HEK293 (cell line): ENCODE results near the gene SPRR2D.

ENCODE experiments used
- CTCF ChIP-seq: fragments of 450-650 bp; formaldehyde crosslinking; IDR thresholded peaks from 2 replicates; pipeline ENCODE4 v1.5.1; 2016; ENCODE audit warnings: missing biosample characterization, missing genetic modification characterization
- GLIS2 ChIP-seq: fragments of 450-650 bp; formaldehyde crosslinking; IDR thresholded peaks from 2 replicates; pipeline ENCODE4 v1.5.1; 2016; ENCODE audit warnings: missing biosample characterization, missing genetic modification characterization
- MYNN ChIP-seq: fragments of 450-650 bp; formaldehyde crosslinking; IDR thresholded peaks from 2 replicates; pipeline ENCODE4 v1.5.1; 2016; ENCODE audit warnings: missing biosample characterization, missing genetic modification characterization, borderline replicate concordance
- SCRT2 ChIP-seq: fragments of 450-650 bp; formaldehyde crosslinking; IDR thresholded peaks from 2 replicates; pipeline ENCODE4 v1.5.1; 2016; ENCODE audit warnings: missing biosample characterization, missing genetic modification characterization
- TCF7L2 ChIP-seq: IDR thresholded peaks from 2 replicates; pipeline ENCODE4 v1.6.1; 2011; ENCODE audit warnings: low read depth, mild to moderate bottlenecking, inconsistent platforms, low read length, moderate library complexity, borderline replicate concordance
- YY1 ChIP-seq: fragments of 450-650 bp; formaldehyde crosslinking; IDR thresholded peaks from 2 replicates; pipeline ENCODE4 v1.5.1; 2018; ENCODE audit warnings: missing biosample characterization, missing genetic modification characterization
- ZFP3 ChIP-seq: fragments of 450-650 bp; formaldehyde crosslinking; IDR thresholded peaks from 2 replicates; pipeline ENCODE4 v1.5.1; 2016; ENCODE audit warnings: low read depth, missing biosample characterization, missing genetic modification characterization
- ZNF175 ChIP-seq: fragments of 450-650 bp; formaldehyde crosslinking; IDR thresholded peaks from 2 replicates; pipeline ENCODE4 v1.5.1; 2016; ENCODE audit warnings: missing biosample characterization, missing genetic modification characterization
- ZNF19 ChIP-seq: fragments of 450-650 bp; formaldehyde crosslinking; IDR thresholded peaks from 2 replicates; pipeline ENCODE4; 2016; ENCODE audit warnings: missing biosample characterization, missing genetic modification characterization, low read depth
- ZNF24 ChIP-seq: fragments of 450-650 bp; formaldehyde crosslinking; IDR thresholded peaks from 2 replicates; pipeline ENCODE4 v1.5.1; 2016; ENCODE audit warnings: missing biosample characterization, missing genetic modification characterization
- ZNF274 ChIP-seq, 2 experiments: fragments of 200-500 bp in 1 of 2; fragments of 450-650 bp in 1 of 2; sonication (Bioruptor generic) in 1 of 2; formaldehyde crosslinking in 1 of 2; IDR thresholded peaks; 2 replicates each; pipeline versions ENCODE4 v1.5.1 to v1.6.1; 2014 to 2016; ENCODE audit warnings: borderline replicate concordance in 1 of 2, inconsistent platforms in 1 of 2, low read length in 1 of 2, missing biosample characterization in 1 of 2, missing genetic modification characterization in 1 of 2
- ZNF324 ChIP-seq: fragments of 450-650 bp; formaldehyde crosslinking; IDR thresholded peaks from 2 replicates; pipeline ENCODE4 v1.5.1; 2016; ENCODE audit warnings: missing biosample characterization, missing genetic modification characterization
- ZNF629 ChIP-seq: fragments of 450-650 bp; formaldehyde crosslinking; IDR thresholded peaks from 2 replicates; pipeline ENCODE4 v1.5.1; 2017; ENCODE audit warnings: missing biosample characterization, missing genetic modification characterization

GRCh38 chr1:153070243-153070642 lies 29.3 kb upstream of the SPRR2D start:
- TF ChIP-seq CTCF (tag by site-specific recombination) (no peak), MYNN (tag by site-specific recombination) (no peak), SCRT2 (tag by site-specific recombination) (no peak), ZFP3 (tag by site-specific recombination) (no peak), ZNF19 (tag by site-specific recombination) (no peak), ZNF629 (tag by site-specific recombination) (no peak), ZNF175 (tag by site-specific recombination) (no peak), TCF7L2 (no peak), ZNF324 (no peak), GLIS2 (no peak), YY1 (tag by site-specific recombination) (no peak), ZNF24 (no peak), ZNF274 (IDR thresholded peaks at IDR 0.05; ENCODE audit: low read length) (no peak), ZNF274 (tag by site-specific recombination; IDR thresholded peaks at IDR 0.05; ENCODE audit: borderline replicate concordance) (no peak)
